ACC112 (cell line): ENCODE data around the gene MSANTD3.

ENCODE experiments used
- H2AFZ ChIP-seq: fragments of 200-600 bp; sonication (generic); one replicate; pipeline ENCODE4 v1.6.0; 2017; ENCODE audit warnings: antibody characterized with exemption, low read length; ENCODE audit not compliant: unreplicated experiment
- H3K27ac ChIP-seq: fragments of 200-600 bp; sonication (generic); 2 replicates; pipeline ENCODE4 v1.5.1; 2014; ENCODE audit warnings: low read depth, mild to moderate bottlenecking, antibody characterized with exemption, low read length, moderate library complexity
- H3K27me3 ChIP-seq: fragments of 200-600 bp; sonication (generic); 2 replicates; pipeline ENCODE4 v1.6.1; 2014; ENCODE audit warnings: mild to moderate bottlenecking, antibody characterized with exemption, low read length, moderate library complexity, mixed read lengths; ENCODE audit not compliant: insufficient read depth
- H3K36me3 ChIP-seq: fragments of 200-600 bp; sonication (generic); 2 replicates; pipeline ENCODE4 v1.6.1; 2016; ENCODE audit warnings: mild to moderate bottlenecking, antibody characterized with exemption, low read length, moderate library complexity, mixed read lengths; ENCODE audit not compliant: insufficient read depth
- H3K4me1 ChIP-seq: fragments of 200-600 bp; sonication (generic); one replicate; pipeline ENCODE4 v1.6.1; 2016; ENCODE audit warnings: low read length, mixed read lengths; ENCODE audit not compliant: insufficient read depth, unreplicated experiment, control insufficient read depth
- H3K4me3 ChIP-seq: fragments of 200-600 bp; sonication (generic); 2 replicates; pipeline ENCODE4 v1.5.1; 2014; ENCODE audit warnings: mild to moderate bottlenecking, low read depth, low read length
- H3K79me2 ChIP-seq: fragments of 200-600 bp; sonication (generic); one replicate; pipeline ENCODE4 v1.6.0; 2016; ENCODE audit warnings: low read length; ENCODE audit not compliant: control insufficient read depth, unreplicated experiment, insufficient read depth

Gene MSANTD3

GRCh38 chr9:100445161-100445902 is 18.4 kb downstream of the MSANTD3 start:
- H3K27ac ChIP-seq = no peak overlapping the region; the same call in 1 of the 2 replicates
- peaks cover 29% of the 10 kb centered on the region for H3K36me3 ChIP-seq
- H3K79me2 ChIP-seq = peaks cover 74% of the 10 kb centered on the region
- no peak overlapping the region for H2AFZ ChIP-seq
- H3K27me3 ChIP-seq = no peaks in the 10 kb centered on the region
- H3K4me3 ChIP-seq = no peak overlapping the region
- H3K4me1 ChIP-seq = peaks cover 20% of the 10 kb centered on the region

DNA sequence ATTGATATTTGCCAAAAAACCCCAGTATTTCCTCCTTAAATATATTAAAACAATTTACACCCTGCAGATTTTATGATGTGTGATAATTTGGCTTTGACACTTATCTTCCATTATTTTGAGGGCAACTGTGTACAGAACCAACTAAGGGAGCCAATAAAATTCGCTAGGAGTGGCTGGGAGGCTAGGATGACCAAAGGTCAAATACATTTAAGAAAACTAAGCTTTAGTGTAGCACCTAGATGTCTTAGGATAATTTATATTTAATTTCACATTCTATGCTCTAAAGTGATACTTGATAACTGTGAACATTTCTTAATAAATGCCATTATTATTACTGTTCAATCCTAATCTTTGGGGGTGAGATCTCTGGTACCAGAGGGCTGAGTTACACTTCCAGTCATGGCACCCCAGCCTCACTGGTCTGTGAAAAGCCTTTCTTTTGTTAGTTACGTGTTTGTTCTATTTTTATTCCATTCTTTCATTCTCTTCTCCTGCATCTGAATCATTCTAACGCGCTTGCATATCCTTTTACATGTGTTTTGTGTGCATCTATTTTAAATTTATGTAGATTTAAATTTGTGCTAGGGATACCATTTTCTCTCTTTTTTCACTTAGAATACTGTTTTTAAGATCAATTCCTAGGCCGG is 19.1 kb downstream of the MSANTD3 start:
- Histone ChIP-seq H3K27ac (no peak overlapping the region), H3K79me2 (peaks cover 70% of the 10 kb centered on the region), H2AFZ (no peak overlapping the region), H3K36me3 (peaks cover 35% of the 10 kb centered on the region), H3K27me3 (no peaks in the 10 kb centered on the region), H3K4me1 (peaks cover 19% of the 10 kb centered on the region), H3K4me3 (no peak overlapping the region)

GRCh38 chr9:100447041-100447440 is 20.1 kb downstream of the MSANTD3 start:
- no peaks in the 10 kb centered on the region for H3K27me3 ChIP-seq
- peaks cover 45% of the 10 kb centered on the region for H3K36me3 ChIP-seq
- H3K4me3 ChIP-seq = no peak overlapping the region
- peaks cover 60% of the 10 kb centered on the region for H3K79me2 ChIP-seq
- no peak overlapping the region for H2AFZ ChIP-seq
- H3K4me1 ChIP-seq = peaks cover 15% of the 10 kb centered on the region
- no peak overlapping the region for H3K27ac ChIP-seq

DNA sequence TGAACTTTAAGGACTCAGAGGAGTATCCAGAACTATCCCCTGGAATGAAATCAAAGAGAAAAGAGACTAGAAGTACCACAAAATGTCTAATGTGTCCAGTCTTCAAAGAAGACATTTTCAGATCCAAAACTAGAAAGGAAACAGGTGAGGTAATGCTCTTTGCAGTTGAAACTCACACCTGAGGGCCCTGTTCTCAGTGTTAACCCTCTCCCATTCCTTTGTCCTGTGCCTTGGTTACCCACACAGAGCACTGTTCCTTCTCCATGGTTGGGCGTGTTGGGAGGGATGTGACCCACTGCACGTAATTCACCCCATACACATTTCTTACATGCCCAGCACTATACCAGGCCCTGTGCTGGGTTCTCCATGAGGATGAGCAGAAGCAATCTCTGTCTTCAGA is 21.3 kb downstream of the MSANTD3 start:
- H3K36me3 ChIP-seq = peaks cover 56% of the 10 kb centered on the region
- H2AFZ ChIP-seq = no peak overlapping the region
- peaks cover 14% of the 10 kb centered on the region for H3K4me1 ChIP-seq
- H3K79me2 ChIP-seq = peaks cover 55% of the 10 kb centered on the region
- no peaks in the 10 kb centered on the region for H3K27me3 ChIP-seq
- no peak overlapping the region for H3K27ac ChIP-seq
- H3K4me3 ChIP-seq = no peak overlapping the region

DNA sequence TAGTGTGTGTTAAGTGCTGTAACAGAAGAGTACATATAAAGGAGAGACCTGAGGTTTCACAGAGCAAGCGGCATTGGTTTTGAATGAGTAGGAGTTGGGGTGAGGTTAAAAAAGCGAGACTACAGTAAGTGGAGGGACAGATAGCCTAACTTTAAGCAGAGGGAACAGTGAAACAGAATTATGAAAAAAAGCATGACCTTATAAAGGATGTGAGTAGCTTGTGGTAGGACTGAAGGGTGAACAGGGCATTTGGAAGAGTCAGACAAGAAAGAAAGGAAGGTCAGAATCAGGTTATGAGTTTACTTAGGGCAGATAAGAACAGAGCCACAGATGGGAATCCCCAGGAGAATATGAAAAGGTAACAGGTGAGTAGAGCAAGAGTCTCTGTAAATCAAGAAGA is 22.5 kb downstream of the MSANTD3 start:
- Histone ChIP-seq H3K4me3 (no peak overlapping the region), H3K27me3 (no peaks in the 10 kb centered on the region), H3K27ac (no peak overlapping the region), H3K79me2 (peaks cover 44% of the 10 kb centered on the region), H2AFZ (no peak overlapping the region), H3K4me1 (peaks cover 3% of the 10 kb centered on the region), H3K36me3 (peaks cover 63% of the 10 kb centered on the region)

DNA sequence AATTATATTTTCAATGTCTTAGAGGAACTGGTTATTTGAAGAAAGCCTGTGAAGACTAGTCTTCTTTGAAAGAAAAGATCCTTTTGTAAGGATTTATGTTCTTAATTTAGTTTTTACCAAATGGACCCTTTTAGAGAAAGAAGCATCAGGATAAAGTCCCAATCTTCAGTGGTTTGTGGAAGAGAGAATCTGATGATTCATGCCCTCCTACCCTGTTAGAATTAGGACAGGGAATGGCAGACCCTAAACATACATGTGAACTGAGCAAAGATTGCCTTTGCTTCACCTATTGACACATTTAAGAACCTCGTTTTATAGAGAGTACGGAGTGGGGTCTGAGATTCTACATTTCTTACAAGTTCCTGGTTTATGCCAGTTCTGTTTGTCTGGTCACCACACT is 26.0 kb downstream of the MSANTD3 start:
- H2AFZ ChIP-seq = no peak overlapping the region
- H3K79me2 ChIP-seq = peaks cover 12% of the 10 kb centered on the region

GRCh38 chr9:100455470-100455869 is 28.5 kb downstream of the MSANTD3 start:
- Histone ChIP-seq H3K27me3 (no peaks in the 10 kb centered on the region), H3K79me2 (no peaks in the 10 kb centered on the region), H3K36me3 (peaks cover 36% of the 10 kb centered on the region), H3K4me1 (no peaks in the 10 kb centered on the region), H3K27ac (no peak overlapping the region), H2AFZ (no peak overlapping the region), H3K4me3 (no peak overlapping the region)

More for the DNA sequence above, 26.0 kb downstream of the MSANTD3 start:
- Histone ChIP-seq H3K36me3 (peaks cover 48% of the 10 kb centered on the region), H3K27me3 (no peaks in the 10 kb centered on the region), H3K4me1 (no peaks in the 10 kb centered on the region), H3K4me3 (no peak overlapping the region), H3K27ac (no peak overlapping the region)

- H2AFZ ChIP-seq = no peak overlapping the region
- peaks cover 18% of the 10 kb centered on the region for H3K36me3 ChIP-seq
- H3K79me2 ChIP-seq = no peaks in the 10 kb centered on the region
- no peak overlapping the region for H3K4me3 ChIP-seq
- no peaks in the 10 kb centered on the region for H3K4me1 ChIP-seq
- H3K27me3 ChIP-seq = no peaks in the 10 kb centered on the region
- H3K27ac ChIP-seq = no peak overlapping the region
These were observed 30.6 kb downstream of the MSANTD3 start for GRCh38 chr9:100457517-100457916.

DNA sequence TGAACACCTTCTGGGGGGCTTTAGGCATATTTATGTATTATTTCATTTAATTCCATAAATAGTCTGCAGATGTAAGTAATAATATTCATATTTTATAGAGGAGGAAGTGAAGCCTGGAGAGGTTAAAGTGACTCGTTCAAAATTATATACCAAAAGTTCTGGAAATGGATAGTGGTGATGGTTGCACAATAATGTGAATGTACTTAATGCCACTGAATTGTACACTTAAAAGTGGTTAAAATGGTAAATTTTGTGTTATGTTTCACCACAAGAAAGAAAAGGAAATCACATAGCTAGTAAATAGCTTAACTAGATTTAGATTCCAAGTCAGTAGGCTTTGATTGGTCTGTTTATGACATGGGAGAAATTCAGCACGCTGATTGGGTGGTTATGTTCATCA is 33.0 kb downstream of the MSANTD3 start:
- Histone ChIP-seq H3K27me3 (no peaks in the 10 kb centered on the region), H3K79me2 (no peaks in the 10 kb centered on the region), H3K4me1 (no peaks in the 10 kb centered on the region), H3K36me3 (no peaks in the 10 kb centered on the region), H3K4me3 (no peak overlapping the region), H2AFZ (no peak overlapping the region), H3K27ac (no peak overlapping the region)

- no peaks in the 10 kb centered on the region for H3K4me1 ChIP-seq
- H3K4me3 ChIP-seq = no peak overlapping the region
- H3K79me2 ChIP-seq = no peaks in the 10 kb centered on the region
- no peak overlapping the region for H2AFZ ChIP-seq
- no peaks in the 10 kb centered on the region for H3K27me3 ChIP-seq
- H3K36me3 ChIP-seq = no peaks in the 10 kb centered on the region
- no peak overlapping the region for H3K27ac ChIP-seq
These were observed 38.3 kb downstream of the MSANTD3 start for GRCh38 chr9:100465274-100465673.

DNA sequence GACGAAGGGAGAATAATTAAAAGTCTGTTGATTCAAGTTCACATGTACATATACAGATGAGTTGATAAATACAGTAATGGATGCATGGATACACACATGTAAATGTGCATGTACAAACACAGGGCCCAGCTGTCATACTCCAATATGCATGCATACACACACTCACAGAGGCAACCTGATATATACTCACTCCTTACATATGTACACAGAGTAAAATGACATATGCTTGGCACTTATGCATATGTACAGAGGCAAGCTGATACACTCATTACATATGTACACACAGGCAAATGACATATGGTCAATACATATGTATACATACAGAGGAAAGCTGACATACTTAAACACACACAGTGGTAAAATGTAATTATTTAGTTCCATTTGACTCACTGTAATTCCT is 38.8 kb downstream of the MSANTD3 start:
- no peak overlapping the region for H2AFZ ChIP-seq
- H3K4me3 ChIP-seq = no peak overlapping the region
- no peaks in the 10 kb centered on the region for H3K4me1 ChIP-seq
- H3K27me3 ChIP-seq = no peaks in the 10 kb centered on the region
- no peaks in the 10 kb centered on the region for H3K79me2 ChIP-seq
- H3K27ac ChIP-seq = no peak overlapping the region
- H3K36me3 ChIP-seq = no peaks in the 10 kb centered on the region
